OCI-LY3 (cell line): Measurements from ENCODE around the gene CIZ1.

ENCODE experiments used
- H2AFZ ChIP-seq: fragments of 200-600, 300-600 bp; shearing (Covaris generic); 2 replicates; pipeline ENCODE4 v1.6.0; 2014; ENCODE audit warnings: antibody characterized with exemption, low read depth, low read length
- H3K27ac ChIP-seq: fragments of 200-600, 300-600 bp; sonication (generic); 2 replicates; pipeline ENCODE4 v1.5.1; 2014; ENCODE audit warnings: mild to moderate bottlenecking, low read length, moderate library complexity, mixed read lengths
- H3K27me3 ChIP-seq: fragments of 200-600, 300-600 bp; sonication (generic); 2 replicates; pipeline ENCODE4 v1.6.1; 2014; ENCODE audit warnings: low read depth, low read length, mixed read lengths
- H3K36me3 ChIP-seq: fragments of 200-600, 300-600 bp; sonication (generic); replicated peaks from 2 replicates; pipeline ENCODE3; 2014; ENCODE audit warnings: low read depth, low read length, mixed read lengths
- H3K4me1 ChIP-seq: fragments of 300-600, 200-600 bp; sonication (generic); 2 replicates; pipeline ENCODE4 v1.6.1; 2014; ENCODE audit warnings: low read length, mixed read lengths
- H3K4me2 ChIP-seq: fragments of 200-600, 300-600 bp; sonication (generic); 2 replicates; pipeline ENCODE4 v1.6.1; 2014; ENCODE audit warnings: low read length, mixed read lengths
- H3K4me3 ChIP-seq: fragments of 300-600, 200-600 bp; sonication (generic); 2 replicates; pipeline ENCODE4 v1.5.1; 2014; ENCODE audit warnings: antibody characterized with exemption, mild to moderate bottlenecking, low read length, moderate library complexity
- H3K79me2 ChIP-seq: fragments of 300-600, 200-600 bp; shearing (Covaris generic); 2 replicates; pipeline ENCODE4 v1.6.1; 2014; ENCODE audit warnings: mild to moderate bottlenecking, low read length, mixed read lengths
- H3K9ac ChIP-seq: fragments of 300-600, 200-600 bp; shearing (Covaris generic); 2 replicates; pipeline ENCODE4 v1.6.0; 2014; ENCODE audit warnings: mild to moderate bottlenecking, low read length, moderate library complexity
- H3K9me3 ChIP-seq: fragments of 200-600, 300-600 bp; shearing (Covaris generic); 2 replicates; pipeline ENCODE4 v1.6.1; 2014; ENCODE audit warnings: low read length, mixed read lengths; ENCODE audit not compliant: insufficient read depth
- H4K20me1 ChIP-seq: fragments of 200-600, 300-600 bp; sonication (generic); 2 replicates; pipeline ENCODE4 v1.6.1; 2016; ENCODE audit warnings: low read length, mixed read lengths; ENCODE audit not compliant: insufficient read depth
- CTCF ChIP-seq: fragments of 200-600, 300-600 bp; sonication (generic); IDR thresholded peaks from 2 replicates; pipeline ENCODE4 v1.5.1; 2014; ENCODE audit warnings: antibody characterized with exemption, low read length, low read depth
- EZH2phosphoT487 ChIP-seq: fragments of 200-600 bp; shearing (Covaris generic); IDR thresholded peaks from 2 replicates; pipeline ENCODE4 v1.6.1; 2018; ENCODE audit warnings: antibody characterized with exemption, mixed run types, low read depth

The CIZ1 gene

GRCh38 chr9:128167209-128167608, 24.2 kb downstream of the CIZ1 start:
- Histone ChIP-seq H4K20me1 (no peaks in the 10 kb centered on the region), H3K27ac (no peak overlapping the region), H3K4me3 (no peak overlapping the region), H3K4me1 (no peaks in the 10 kb centered on the region), H3K79me2 (no peaks in the 10 kb centered on the region), H3K36me3 (peaks cover 45% of the 10 kb centered on the region), H3K9ac (no peak overlapping the region), H2AFZ (no peak overlapping the region), H3K27me3 (no peaks in the 10 kb centered on the region), H3K9me3 (no peaks in the 10 kb centered on the region), H3K4me2 (no peak overlapping the region)
- TF ChIP-seq EZH2phosphoT487 = no peak
- TF ChIP-seq CTCF = no peak

- Histone ChIP-seq H4K20me1 (no peaks in the 10 kb centered on the region), H3K4me2 (no peak overlapping the region), H3K27me3 (no peaks in the 10 kb centered on the region), H3K9ac (no peak overlapping the region), H3K4me1 (peaks cover 1% of the 10 kb centered on the region), H3K9me3 (no peaks in the 10 kb centered on the region), H3K4me3 (no peak overlapping the region), H3K27ac (no peak overlapping the region), H3K36me3 (peaks cover 50% of the 10 kb centered on the region), H3K79me2 (peaks cover 2% of the 10 kb centered on the region), H2AFZ (no peak overlapping the region)
- TF ChIP-seq EZH2phosphoT487 (no peak), CTCF (no peak)
Measured at GRCh38 chr9:128166169-128166568, 25.2 kb downstream of the CIZ1 start.

- Histone ChIP-seq H3K27me3 (no peaks in the 10 kb centered on the region), H4K20me1 (no peaks in the 10 kb centered on the region), H3K4me2 (no peak overlapping the region), H2AFZ (no peak overlapping the region), H3K36me3 (peaks cover 44% of the 10 kb centered on the region), H3K9me3 (no peaks in the 10 kb centered on the region), H3K4me3 (no peak overlapping the region), H3K27ac (no peak overlapping the region), H3K4me1 (peaks cover 10% of the 10 kb centered on the region), H3K79me2 (peaks cover 8% of the 10 kb centered on the region), H3K9ac (no peak overlapping the region)
- TF ChIP-seq CTCF = no peak
- TF ChIP-seq EZH2phosphoT487 = no peak
Measured at GRCh38 chr9:128164307-128164885, 27.0 kb downstream of the CIZ1 start.

GRCh38 chr9:128163523-128164306, 27.7 kb downstream of the CIZ1 start:
- Histone ChIP-seq H3K79me2 (peaks cover 8% of the 10 kb centered on the region), H3K9me3 (no peaks in the 10 kb centered on the region), H3K4me2 (no peak overlapping the region), H4K20me1 (no peaks in the 10 kb centered on the region), H3K27me3 (no peaks in the 10 kb centered on the region), H3K9ac (no peak overlapping the region), H2AFZ (no peak overlapping the region), H3K27ac (no peak overlapping the region), H3K4me3 (no peak overlapping the region), H3K4me1 (peaks cover 12% of the 10 kb centered on the region), H3K36me3 (peaks cover 39% of the 10 kb centered on the region)
- TF ChIP-seq CTCF (no peak), EZH2phosphoT487 (no peak)
